GM21737 (cell line): ENCODE results near the gene APP.
A peak's percentile ranks its signal among the peaks of the same experiment; 100 is the strongest.
"Not testable (repeated sequence)": the region's sequence is repeated elsewhere in the genome, so short reads cannot be mapped to it uniquely, and the experiment has no call there.

ENCODE experiments used
- ATAC-seq: cut with Tn5 transposase; IDR thresholded peaks from one replicate; pipeline ENCODE4 v1.9.1; 2021; ENCODE audit warnings: mild to moderate bottlenecking, moderate library complexity; ENCODE audit not compliant: unreplicated experiment

Gene APP

GRCh38 chr21:26165331-26165730 is 5.2 kb downstream of the APP start:
- ATAC-seq = no peak

- ATAC-seq = no peak
These were observed 6.3 kb downstream of the APP start for GRCh38 chr21:26164311-26164710.

- no peak for ATAC-seq
These were observed 8.5 kb downstream of the APP start for GRCh38 chr21:26162081-26162480.

- no peak for ATAC-seq
These were observed 10.7 kb downstream of the APP start for GRCh38 chr21:26159869-26160268.

- ATAC-seq = no peak
These were observed 12.8 kb downstream of the APP start for GRCh38 chr21:26157801-26158200.

- no peak for ATAC-seq
These were observed 15.8 kb downstream of the APP start for GRCh38 chr21:26154753-26155152.

- no peak for ATAC-seq
These were observed 16.8 kb downstream of the APP start for GRCh38 chr21:26153758-26154157.

GRCh38 chr21:26148840-26149354 is 21.7 kb downstream of the APP start:
- ATAC-seq = no peak

GRCh38 chr21:26148071-26148839 is 22.3 kb downstream of the APP start:
- ATAC-seq = no peak

- no peak for ATAC-seq
These were observed 23.0 kb downstream of the APP start for GRCh38 chr21:26147535-26147934.

GRCh38 chr21:26146681-26147080 is 23.9 kb downstream of the APP start:
- ATAC-seq = no peak

GRCh38 chr21:26144031-26144430 is 26.5 kb downstream of the APP start:
- no peak for ATAC-seq

GRCh38 chr21:26142363-26142762 is 28.2 kb downstream of the APP start:
- ATAC-seq = no peak

GRCh38 chr21:26140926-26141325 is 29.6 kb downstream of the APP start:
- ATAC-seq = no peak

- no peak for ATAC-seq
These were observed 30.4 kb downstream of the APP start for GRCh38 chr21:26140164-26140579.

- ATAC-seq = no peak
These were observed 31.8 kb downstream of the APP start for GRCh38 chr21:26138615-26139257.

- ATAC-seq = no peak
These were observed 33.0 kb downstream of the APP start for GRCh38 chr21:26137379-26138060.

- peak; percentile 96 for ATAC-seq
These were observed 33.9 kb downstream of the APP start for GRCh38 chr21:26136671-26137070.

- ATAC-seq = no peak
These were observed 35.0 kb downstream of the APP start for GRCh38 chr21:26135520-26135919.

- no peak for ATAC-seq
These were observed 39.0 kb downstream of the APP start for GRCh38 chr21:26131554-26131953.

- ATAC-seq = not testable (repeated sequence)
These were observed 39.5 kb downstream of the APP start for GRCh38 chr21:26131053-26131452.
